ENCODE data around the gene WRNIP1.

The WRNIP1 gene

DNA sequence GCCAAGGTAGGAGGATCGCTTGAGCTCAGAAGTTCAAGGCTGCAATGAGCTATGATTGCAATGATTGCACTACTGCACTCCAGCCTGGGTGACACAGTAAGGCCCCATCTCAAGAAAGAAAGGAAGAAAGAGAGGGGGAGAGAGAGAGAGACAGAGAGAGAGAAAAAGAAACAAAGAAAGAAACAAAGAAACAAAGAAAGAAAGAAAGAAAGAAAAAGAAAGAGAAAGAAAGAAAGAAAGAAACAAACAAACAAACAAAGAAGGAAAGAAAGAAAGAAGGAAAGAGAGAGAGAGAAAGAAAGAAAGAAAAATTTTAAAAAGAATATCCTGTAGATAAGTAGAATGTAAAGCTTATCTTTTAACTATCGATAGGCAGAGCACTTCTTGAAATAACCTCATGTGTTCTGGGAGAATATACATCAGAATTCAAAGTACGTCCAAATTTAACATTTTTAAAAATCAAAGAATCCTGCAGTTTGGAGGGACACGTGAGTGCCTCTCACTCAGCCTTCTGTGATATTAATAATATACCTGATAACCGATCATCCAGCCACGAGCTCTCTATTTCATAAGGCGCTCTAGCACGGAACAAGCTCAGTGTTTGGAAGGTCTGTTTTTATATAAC is 39.7 kb upstream of the WRNIP1 start:
- no peak for DNase-seq (ENCODE audit: low read depth)
- no peak overlapping the region for H3K4me3 ChIP-seq (replicated peaks; ENCODE audit: low read depth, low read length)
- TF ChIP-seq CTCF (IDR thresholded peaks at IDR 0.05; ENCODE audit: low read length, missing control alignments), result no peak

DNA sequence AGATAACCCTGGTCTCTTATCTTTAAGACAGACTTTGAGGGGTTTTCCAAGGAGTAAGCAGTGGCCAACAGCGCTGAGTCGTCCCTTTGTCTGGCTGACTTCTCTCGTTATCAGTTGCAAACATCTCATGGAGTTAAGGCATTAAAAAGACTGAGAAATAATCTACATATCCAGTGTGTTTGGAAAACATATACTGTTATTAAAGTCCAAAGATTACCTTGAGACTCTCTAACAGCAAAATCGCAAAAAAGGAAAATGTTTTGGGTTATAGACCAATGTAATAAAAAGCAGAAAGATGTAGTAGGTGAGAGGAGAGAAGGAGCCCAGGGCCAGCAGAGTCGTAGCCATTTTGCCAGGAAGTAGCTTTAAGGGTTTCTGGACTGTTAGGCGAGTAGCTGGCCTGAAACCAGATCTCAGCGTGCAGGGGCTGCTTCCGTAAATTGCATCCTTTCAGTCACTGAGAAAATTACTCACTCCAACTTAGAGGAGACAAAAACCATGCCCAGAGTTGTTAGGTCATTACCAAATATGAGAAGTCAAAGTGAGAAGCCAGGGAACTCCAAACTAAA is 39.1 kb upstream of the WRNIP1 start:
- no peak overlapping the region for H3K4me3 ChIP-seq (replicated peaks; ENCODE audit: low read depth, low read length)
- TF ChIP-seq CTCF (IDR thresholded peaks at IDR 0.05; ENCODE audit: low read length, missing control alignments), result no peak
- DNase-seq (ENCODE audit: low read depth), result peak; percentile 87

DNA sequence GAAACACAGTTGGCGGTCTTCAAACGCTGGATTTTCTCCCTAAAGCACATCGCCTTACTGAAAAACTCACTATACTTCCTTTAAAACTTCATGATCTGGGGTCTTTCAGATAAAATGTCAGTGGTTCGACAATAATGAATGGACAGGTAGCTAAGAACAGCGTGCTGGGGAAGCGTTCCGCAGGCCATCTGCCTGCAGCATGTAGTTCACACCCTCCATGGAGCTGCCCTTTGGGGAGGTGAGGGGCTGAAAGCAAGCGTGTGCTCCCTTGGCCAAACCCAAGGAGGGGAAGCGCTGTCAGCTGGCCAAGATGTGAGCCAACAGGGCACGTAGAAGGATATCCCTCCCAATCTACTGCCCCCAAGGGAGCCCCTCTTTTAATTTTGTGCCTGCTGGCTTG is 35.3 kb upstream of the WRNIP1 start:
- H3K4me3 ChIP-seq (replicated peaks; ENCODE audit: low read depth, low read length), result no peak overlapping the region
- no peak for TF ChIP-seq CTCF (IDR thresholded peaks at IDR 0.05; ENCODE audit: low read length, missing control alignments)
- no peak for DNase-seq (ENCODE audit: low read depth)

- DNase-seq (ENCODE audit: low read depth), result no peak
- H3K4me3 ChIP-seq (replicated peaks; ENCODE audit: low read depth, low read length), result no peak overlapping the region
- TF ChIP-seq CTCF (IDR thresholded peaks at IDR 0.05; ENCODE audit: low read length, missing control alignments), result no peak
Observed at GRCh38 chr6:2730353-2731107, 34.7 kb upstream of the WRNIP1 start.

DNA sequence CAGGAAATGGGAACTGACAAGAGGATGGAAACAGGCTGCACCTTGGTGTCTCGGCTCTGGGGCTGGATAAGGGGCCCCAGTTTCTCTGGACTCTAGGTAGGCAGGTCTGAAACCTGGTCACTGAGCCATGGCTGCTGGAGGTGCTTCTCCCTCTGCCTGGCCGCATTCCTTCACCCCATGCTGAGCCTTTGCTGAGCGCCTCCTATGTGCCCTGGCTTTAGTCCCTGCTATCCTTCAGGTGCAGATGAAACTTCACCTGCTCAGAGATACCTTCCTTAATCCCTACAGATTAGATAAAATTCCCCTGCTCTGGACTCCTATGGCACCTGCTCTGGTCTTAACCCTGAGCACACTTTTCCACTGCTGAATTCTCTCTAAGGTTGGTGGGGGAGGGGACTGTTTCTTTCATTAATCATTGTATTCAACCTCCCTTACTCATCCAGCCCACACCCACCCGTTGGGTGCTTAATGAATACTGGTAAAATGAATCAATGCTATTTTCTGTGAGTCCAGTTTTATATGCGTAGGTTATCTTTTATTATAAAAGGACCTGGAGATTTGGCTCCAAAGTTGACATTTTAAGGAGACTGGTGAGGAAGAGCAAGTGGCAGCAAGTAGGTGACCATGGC is 33.8 kb upstream of the WRNIP1 start:
- DNase-seq (ENCODE audit: low read depth), result no peak
- H3K4me3 ChIP-seq (replicated peaks; ENCODE audit: low read depth, low read length), result no peak overlapping the region
- no peak for TF ChIP-seq CTCF (IDR thresholded peaks at IDR 0.05; ENCODE audit: low read length, missing control alignments)

GRCh38 chr6:2732503-2733089 is 32.6 kb upstream of the WRNIP1 start:
- TF ChIP-seq CTCF (IDR thresholded peaks at IDR 0.05; ENCODE audit: low read length, missing control alignments), result no peak
- no peak overlapping the region for H3K4me3 ChIP-seq (replicated peaks; ENCODE audit: low read depth, low read length)
- DNase-seq (ENCODE audit: low read depth), result no peak

Data from fibroblast of pulmonary artery (primary cell).